ENCODE results near the gene GALNT12. TPM values are rescaled to one million over a fixed set of nuclear protein-coding genes. Genes with fewer than 3 reads are reported as not detected.

Gene GALNT12
- total RNA-seq, 1 experiment from 2014 or later: 3.3 TPM

DNA sequence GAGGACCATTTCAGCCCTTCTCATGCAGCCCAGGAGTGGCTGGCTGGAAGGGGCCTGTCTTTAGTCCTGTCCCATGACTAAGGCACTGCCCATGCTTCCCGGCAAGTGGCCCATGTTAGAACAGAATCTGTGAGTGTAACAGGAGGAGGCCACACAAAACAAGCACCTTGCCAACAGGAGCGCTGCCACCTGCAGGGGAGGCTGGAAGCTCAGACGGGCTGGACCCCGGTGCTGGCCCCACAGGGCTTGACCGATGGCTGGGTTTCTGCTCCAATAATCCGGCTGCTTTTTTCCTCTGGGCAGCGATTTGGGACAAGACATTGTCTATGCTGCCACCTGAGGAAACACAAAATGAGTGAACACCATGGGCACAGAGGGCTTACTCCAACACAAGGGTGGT, 39.6 kb upstream of the GALNT12 start:
- POLR2A ChIA-PET: no interaction called here
- in situ Hi-C loops (cut with HindIII; ENCODE audit: low pct_unique_long_range_greater_than_20kb, low sequenced_read_pairs): no loop called here
- no TSS peak for BruUV-seq (replicated peaks)

DNA sequence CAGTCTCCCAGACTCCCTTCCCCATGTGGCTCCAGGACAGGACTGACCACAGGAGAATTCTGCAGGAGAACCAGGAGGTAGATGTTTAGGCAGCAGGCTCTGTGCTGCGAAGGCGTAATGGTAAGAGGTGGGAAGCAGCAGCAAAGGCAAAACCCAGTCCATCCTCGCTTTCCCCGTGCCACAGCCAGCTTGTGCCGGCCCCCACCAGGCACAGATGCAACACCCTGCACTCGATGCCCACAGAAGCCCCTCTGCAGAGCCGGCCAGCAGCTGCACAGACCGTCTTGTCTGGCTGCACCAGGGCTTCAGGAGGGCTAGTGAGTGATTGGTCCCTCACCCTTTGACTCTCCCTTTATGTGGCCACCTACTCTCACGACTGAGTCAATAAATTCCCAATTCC, 39.1 kb upstream of the GALNT12 start:
- Histone ChIP-seq H3K27ac (ENCODE audit: low read length) (no peak overlapping the region), H3K9me3 (ENCODE audit: control insufficient read depth, insufficient read depth, low read depth, low read length) (no peaks in the 10 kb centered on the region), H3K4me1 (ENCODE audit: control insufficient read depth, insufficient read depth, low read length) (no peaks in the 10 kb centered on the region), H3K36me3 (ENCODE audit: control insufficient read depth, insufficient read depth, low read length) (no peaks in the 10 kb centered on the region), H3K27me3 (ENCODE audit: control insufficient read depth, insufficient read depth, low read length) (no peaks in the 10 kb centered on the region), H3K4me3 (ENCODE audit: low read depth in 2 of 2, low read length in 2 of 2) (no peak overlapping the region)
- TF ChIP-seq POLR2AphosphoS5 (IDR thresholded peaks at IDR 0.05; ENCODE audit: low read depth, low read length) (no peak), TCF7L2 (IDR thresholded peaks at IDR 0.05; ENCODE audit: low read depth, low read length) (no peak), SIN3A (IDR thresholded peaks at IDR 0.05; ENCODE audit: borderline replicate concordance, insufficient read depth, low read depth, low read length) (no peak)
- TF ChIP-seq, protein P1, sequence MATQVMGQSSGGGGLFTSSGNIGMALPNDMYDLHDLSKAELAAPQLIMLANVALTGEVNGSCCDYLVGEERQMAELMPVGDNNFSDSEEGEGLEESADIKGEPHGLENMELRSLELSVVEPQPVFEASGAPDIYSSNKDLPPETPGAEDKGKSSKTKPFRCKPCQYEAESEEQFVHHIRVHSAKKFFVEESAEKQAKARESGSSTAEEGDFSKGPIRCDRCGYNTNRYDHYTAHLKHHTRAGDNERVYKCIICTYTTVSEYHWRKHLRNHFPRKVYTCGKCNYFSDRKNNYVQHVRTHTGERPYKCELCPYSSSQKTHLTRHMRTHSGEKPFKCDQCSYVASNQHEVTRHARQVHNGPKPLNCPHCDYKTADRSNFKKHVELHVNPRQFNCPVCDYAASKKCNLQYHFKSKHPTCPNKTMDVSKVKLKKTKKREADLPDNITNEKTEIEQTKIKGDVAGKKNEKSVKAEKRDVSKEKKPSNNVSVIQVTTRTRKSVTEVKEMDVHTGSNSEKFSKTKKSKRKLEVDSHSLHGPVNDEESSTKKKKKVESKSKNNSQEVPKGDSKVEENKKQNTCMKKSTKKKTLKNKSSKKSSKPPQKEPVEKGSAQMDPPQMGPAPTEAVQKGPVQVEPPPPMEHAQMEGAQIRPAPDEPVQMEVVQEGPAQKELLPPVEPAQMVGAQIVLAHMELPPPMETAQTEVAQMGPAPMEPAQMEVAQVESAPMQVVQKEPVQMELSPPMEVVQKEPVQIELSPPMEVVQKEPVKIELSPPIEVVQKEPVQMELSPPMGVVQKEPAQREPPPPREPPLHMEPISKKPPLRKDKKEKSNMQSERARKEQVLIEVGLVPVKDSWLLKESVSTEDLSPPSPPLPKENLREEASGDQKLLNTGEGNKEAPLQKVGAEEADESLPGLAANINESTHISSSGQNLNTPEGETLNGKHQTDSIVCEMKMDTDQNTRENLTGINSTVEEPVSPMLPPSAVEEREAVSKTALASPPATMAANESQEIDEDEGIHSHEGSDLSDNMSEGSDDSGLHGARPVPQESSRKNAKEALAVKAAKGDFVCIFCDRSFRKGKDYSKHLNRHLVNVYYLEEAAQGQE (IDR thresholded peaks at IDR 0.05; ENCODE audit: insufficient read depth in 1 of 2, low read depth in 2 of 2, low read length in 1 of 2): no peak
- TF ChIP-seq, protein P2, sequence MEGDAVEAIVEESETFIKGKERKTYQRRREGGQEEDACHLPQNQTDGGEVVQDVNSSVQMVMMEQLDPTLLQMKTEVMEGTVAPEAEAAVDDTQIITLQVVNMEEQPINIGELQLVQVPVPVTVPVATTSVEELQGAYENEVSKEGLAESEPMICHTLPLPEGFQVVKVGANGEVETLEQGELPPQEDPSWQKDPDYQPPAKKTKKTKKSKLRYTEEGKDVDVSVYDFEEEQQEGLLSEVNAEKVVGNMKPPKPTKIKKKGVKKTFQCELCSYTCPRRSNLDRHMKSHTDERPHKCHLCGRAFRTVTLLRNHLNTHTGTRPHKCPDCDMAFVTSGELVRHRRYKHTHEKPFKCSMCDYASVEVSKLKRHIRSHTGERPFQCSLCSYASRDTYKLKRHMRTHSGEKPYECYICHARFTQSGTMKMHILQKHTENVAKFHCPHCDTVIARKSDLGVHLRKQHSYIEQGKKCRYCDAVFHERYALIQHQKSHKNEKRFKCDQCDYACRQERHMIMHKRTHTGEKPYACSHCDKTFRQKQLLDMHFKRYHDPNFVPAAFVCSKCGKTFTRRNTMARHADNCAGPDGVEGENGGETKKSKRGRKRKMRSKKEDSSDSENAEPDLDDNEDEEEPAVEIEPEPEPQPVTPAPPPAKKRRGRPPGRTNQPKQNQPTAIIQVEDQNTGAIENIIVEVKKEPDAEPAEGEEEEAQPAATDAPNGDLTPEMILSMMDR (IDR thresholded peaks at IDR 0.05): no peak
- in situ Hi-C loops (cut with HindIII; ENCODE audit: low pct_unique_long_range_greater_than_20kb, low sequenced_read_pairs) (no loop called here), intact Hi-C loops (cut with micrococcal nuclease; ENCODE audit: unreplicated experiment) (no loop called here)
- ATAC-seq: no peak
- POLR2A ChIA-PET: no interaction called here
- BruUV-seq (replicated peaks): no TSS peak
- no peak for DNase-seq (ENCODE audit: low read depth, low spot score)
- CTCF ChIA-PET: no interaction called here

More for the DNA sequence above, 39.6 kb upstream of the GALNT12 start:
- Histone ChIP-seq H3K9me3 (ENCODE audit: control insufficient read depth, insufficient read depth, low read depth, low read length) (no peaks in the 10 kb centered on the region), H3K27me3 (ENCODE audit: control insufficient read depth, insufficient read depth, low read length) (no peaks in the 10 kb centered on the region), H3K27ac (ENCODE audit: low read length) (no peak overlapping the region), H3K36me3 (ENCODE audit: control insufficient read depth, insufficient read depth, low read length) (no peaks in the 10 kb centered on the region), H3K4me1 (ENCODE audit: control insufficient read depth, insufficient read depth, low read length) (no peaks in the 10 kb centered on the region), H3K4me3 (ENCODE audit: low read depth in 2 of 2, low read length in 2 of 2) (no peak overlapping the region)
- intact Hi-C loops (cut with micrococcal nuclease; ENCODE audit: unreplicated experiment): no loop called here
- ATAC-seq: no peak
- DNase-seq (ENCODE audit: low read depth, low spot score): no peak
- CTCF ChIA-PET: no interaction called here
- TF ChIP-seq, protein P2 (IDR thresholded peaks at IDR 0.05): no peak
- no peak for TF ChIP-seq TCF7L2 (IDR thresholded peaks at IDR 0.05; ENCODE audit: low read depth, low read length)
- no peak for TF ChIP-seq POLR2AphosphoS5 (IDR thresholded peaks at IDR 0.05; ENCODE audit: low read depth, low read length)
- TF ChIP-seq, protein P1 (IDR thresholded peaks at IDR 0.05; ENCODE audit: insufficient read depth in 1 of 2, low read depth in 2 of 2, low read length in 1 of 2): no peak
- no peak for TF ChIP-seq SIN3A (IDR thresholded peaks at IDR 0.05; ENCODE audit: borderline replicate concordance, insufficient read depth, low read depth, low read length)
